ENCODE measurements around the gene CYP20A1. TPM values are rescaled to one million over a fixed set of nuclear protein-coding genes. Genes with fewer than 3 reads are reported as not detected.

Gene CYP20A1
- total RNA-seq, 1 donor: 51.4 TPM

DNA sequence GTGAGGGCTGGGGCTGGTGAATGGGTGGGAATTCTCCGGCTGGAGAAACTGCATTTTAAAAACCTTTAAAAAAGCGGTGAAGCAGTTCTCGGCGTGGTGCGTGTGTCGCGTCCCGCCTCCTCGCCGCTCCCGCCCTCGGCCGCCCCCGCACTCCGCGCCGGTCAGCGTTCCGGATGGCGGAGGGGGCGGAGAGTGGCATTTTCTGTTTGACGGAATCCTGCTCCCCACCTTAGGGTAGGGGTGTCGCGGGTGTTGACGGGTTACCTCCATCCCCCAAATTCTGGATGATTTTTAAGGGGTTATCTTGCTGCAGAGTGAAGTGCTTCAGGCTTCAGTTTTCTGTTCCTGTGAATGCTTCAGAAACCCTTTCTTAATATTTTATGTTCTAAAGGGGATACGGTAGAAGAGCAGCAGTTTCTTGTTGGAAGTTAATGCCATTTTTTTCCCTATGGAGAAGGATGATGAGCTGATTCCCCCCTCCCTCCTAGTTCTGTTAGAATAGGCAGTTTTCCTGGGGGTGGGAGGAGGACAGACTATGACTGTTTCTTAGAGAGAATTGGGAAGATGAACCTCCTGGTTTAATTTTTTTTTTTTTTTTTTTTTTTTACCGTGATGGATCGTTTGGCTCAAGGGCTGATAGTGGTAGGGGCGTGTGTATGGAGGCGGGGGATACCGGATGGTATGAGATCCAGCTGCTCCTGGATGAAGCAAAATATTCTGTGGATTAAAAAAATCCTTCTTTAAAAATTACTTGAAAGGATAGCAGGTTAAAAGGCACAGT is 90.1 kb downstream of the CYP20A1 start:
- DNase-seq (ENCODE audit: insufficient read length, low spot score, missing footprints): peak; percentile 87
- Histone ChIP-seq H2AFZ (ENCODE audit: low read length) (peak overlapping the region; percentile 72), H3K4me3 (ENCODE audit: insufficient read depth, low read length) (peak overlapping the region; percentile 94), H3K27me3 (ENCODE audit: insufficient read depth, low read length) (no peaks in the 10 kb centered on the region), H3K4me1 (ENCODE audit: insufficient read depth, low read length) (peaks cover 15% of the 10 kb centered on the region), H3K36me3 (ENCODE audit: insufficient read depth, low read length) (peaks cover under 1% of the 10 kb centered on the region), H3K4me2 (ENCODE audit: insufficient read depth, low read length) (peak overlapping the region; percentile 82), H4K20me1 (ENCODE audit: insufficient read depth, low read length) (peaks cover 21% of the 10 kb centered on the region), H3K79me2 (ENCODE audit: insufficient read depth, low read length) (peaks cover 63% of the 10 kb centered on the region), H3K27ac (ENCODE audit: low read depth, low read length) (peak overlapping the region; percentile 83), H3K9me3 (ENCODE audit: low read depth, low read length) (no peaks in the 10 kb centered on the region)
- TF ChIP-seq, protein P1, sequence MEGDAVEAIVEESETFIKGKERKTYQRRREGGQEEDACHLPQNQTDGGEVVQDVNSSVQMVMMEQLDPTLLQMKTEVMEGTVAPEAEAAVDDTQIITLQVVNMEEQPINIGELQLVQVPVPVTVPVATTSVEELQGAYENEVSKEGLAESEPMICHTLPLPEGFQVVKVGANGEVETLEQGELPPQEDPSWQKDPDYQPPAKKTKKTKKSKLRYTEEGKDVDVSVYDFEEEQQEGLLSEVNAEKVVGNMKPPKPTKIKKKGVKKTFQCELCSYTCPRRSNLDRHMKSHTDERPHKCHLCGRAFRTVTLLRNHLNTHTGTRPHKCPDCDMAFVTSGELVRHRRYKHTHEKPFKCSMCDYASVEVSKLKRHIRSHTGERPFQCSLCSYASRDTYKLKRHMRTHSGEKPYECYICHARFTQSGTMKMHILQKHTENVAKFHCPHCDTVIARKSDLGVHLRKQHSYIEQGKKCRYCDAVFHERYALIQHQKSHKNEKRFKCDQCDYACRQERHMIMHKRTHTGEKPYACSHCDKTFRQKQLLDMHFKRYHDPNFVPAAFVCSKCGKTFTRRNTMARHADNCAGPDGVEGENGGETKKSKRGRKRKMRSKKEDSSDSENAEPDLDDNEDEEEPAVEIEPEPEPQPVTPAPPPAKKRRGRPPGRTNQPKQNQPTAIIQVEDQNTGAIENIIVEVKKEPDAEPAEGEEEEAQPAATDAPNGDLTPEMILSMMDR (IDR thresholded peaks at IDR 0.05; ENCODE audit: extremely low read depth, low read depth, low read length): no peak

DNA sequence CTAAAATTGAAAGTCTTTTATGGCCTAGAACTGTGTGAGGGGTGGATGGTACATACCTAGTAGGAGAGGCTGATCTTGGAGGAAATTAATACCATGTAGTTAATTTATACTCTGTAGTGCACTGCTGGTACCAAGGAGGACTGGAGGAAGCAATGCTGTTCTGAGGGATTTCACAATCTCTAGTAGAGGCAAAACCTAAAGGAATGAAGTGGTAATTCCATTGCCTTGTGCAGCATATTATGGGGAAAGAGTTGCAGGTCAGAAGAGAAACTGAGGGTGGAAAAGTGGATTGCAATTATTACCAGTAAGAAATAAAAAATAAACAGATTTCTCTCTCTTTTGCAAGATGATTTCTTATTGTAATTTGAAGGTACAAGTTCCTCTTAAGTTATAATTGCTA is 91.6 kb downstream of the CYP20A1 start:
- H2AFZ ChIP-seq (ENCODE audit: low read length): no peak overlapping the region
- TF ChIP-seq, protein P1 (IDR thresholded peaks at IDR 0.05; ENCODE audit: extremely low read depth, low read depth, low read length): no peak

DNA sequence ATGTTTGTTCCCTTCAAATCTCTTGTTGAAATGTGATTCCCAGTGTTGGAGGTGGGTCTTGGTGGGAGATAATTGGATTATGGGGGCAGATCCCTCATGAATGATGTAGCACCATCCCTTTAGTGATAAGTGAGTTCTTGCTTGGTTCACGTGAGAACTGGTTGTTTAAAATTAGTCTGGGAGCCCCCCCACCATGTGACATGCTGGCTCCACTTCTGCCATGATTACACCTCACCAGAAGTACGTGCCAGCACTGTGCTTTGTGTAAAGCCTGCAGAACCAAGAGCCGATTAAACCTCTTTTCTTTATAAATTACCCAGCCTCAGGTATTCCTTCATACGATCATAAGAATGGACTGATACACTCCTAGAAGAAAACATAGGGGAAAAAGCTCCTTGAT is 99.5 kb downstream of the CYP20A1 start:
- Histone ChIP-seq H3K4me2 (ENCODE audit: insufficient read depth, low read length) (no peak overlapping the region), H2AFZ (ENCODE audit: low read length) (no peak overlapping the region), H3K27ac (ENCODE audit: low read depth, low read length) (no peak overlapping the region), H4K20me1 (ENCODE audit: insufficient read depth, low read length) (peaks cover 11% of the 10 kb centered on the region), H3K9me3 (ENCODE audit: low read depth, low read length) (no peaks in the 10 kb centered on the region), H3K79me2 (ENCODE audit: insufficient read depth, low read length) (peaks cover 94% of the 10 kb centered on the region), H3K27me3 (ENCODE audit: insufficient read depth, low read length) (no peaks in the 10 kb centered on the region), H3K36me3 (ENCODE audit: insufficient read depth, low read length) (peaks cover 5% of the 10 kb centered on the region), H3K4me3 (ENCODE audit: insufficient read depth, low read length) (no peak overlapping the region), H3K4me1 (ENCODE audit: insufficient read depth, low read length) (peaks cover 16% of the 10 kb centered on the region)
- TF ChIP-seq, protein P1 (IDR thresholded peaks at IDR 0.05; ENCODE audit: extremely low read depth, low read depth, low read length): no peak
- DNase-seq (ENCODE audit: insufficient read length, low spot score, missing footprints): no peak

More for the DNA sequence above, 91.6 kb downstream of the CYP20A1 start:
- Histone ChIP-seq H3K79me2 (ENCODE audit: insufficient read depth, low read length) (peaks cover 77% of the 10 kb centered on the region), H4K20me1 (ENCODE audit: insufficient read depth, low read length) (peaks cover 24% of the 10 kb centered on the region), H3K4me3 (ENCODE audit: insufficient read depth, low read length) (peak overlapping the region; percentile 94), H3K36me3 (ENCODE audit: insufficient read depth, low read length) (peaks cover 5% of the 10 kb centered on the region), H3K4me2 (ENCODE audit: insufficient read depth, low read length) (peak overlapping the region; percentile 82), H3K4me1 (ENCODE audit: insufficient read depth, low read length) (peaks cover 15% of the 10 kb centered on the region), H3K27me3 (ENCODE audit: insufficient read depth, low read length) (no peaks in the 10 kb centered on the region), H3K27ac (ENCODE audit: low read depth, low read length) (no peak overlapping the region), H3K9me3 (ENCODE audit: low read depth, low read length) (no peaks in the 10 kb centered on the region)
- DNase-seq (ENCODE audit: insufficient read length, low spot score, missing footprints): peak; percentile 73

DNA sequence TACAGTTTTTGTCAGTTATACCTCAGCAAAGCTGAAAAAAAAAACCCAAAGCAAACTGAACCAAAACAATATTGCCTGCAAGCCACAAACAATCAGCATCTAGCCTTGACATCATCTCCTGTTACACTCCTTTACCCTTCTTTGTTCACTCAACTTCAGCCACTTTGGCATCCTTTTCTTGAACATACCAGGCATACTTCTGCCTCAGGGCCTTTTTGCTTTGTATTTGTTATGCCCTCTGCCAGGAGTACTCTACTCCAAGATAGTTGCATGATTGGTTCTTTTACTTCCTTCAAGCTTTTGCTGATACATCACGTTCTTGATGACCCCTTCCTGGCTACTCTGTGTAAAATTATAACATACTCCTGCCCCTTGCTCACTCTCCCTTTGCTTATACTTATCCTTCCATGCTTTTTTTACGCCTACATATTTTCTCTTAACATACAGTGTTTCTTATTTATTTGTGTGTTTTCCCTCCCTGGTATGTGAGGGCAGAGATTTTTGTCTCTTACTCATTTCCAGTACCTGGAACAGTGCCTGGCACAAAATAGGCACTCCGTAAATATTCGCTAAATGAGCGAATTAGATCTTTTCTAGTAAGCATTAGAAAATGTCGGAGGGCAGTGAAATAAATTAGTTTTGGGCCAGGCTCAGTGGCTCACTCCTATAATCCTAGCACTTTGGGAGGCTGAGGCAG is 102.1 kb downstream of the CYP20A1 start:
- H3K4me3 ChIP-seq (ENCODE audit: insufficient read depth, low read length): no peak overlapping the region
- peaks cover 7% of the 10 kb centered on the region for H3K36me3 ChIP-seq (ENCODE audit: insufficient read depth, low read length)
- H2AFZ ChIP-seq (ENCODE audit: low read length): no peak overlapping the region
- TF ChIP-seq, protein P1 (IDR thresholded peaks at IDR 0.05; ENCODE audit: extremely low read depth, low read depth, low read length): no peak
- H3K79me2 ChIP-seq (ENCODE audit: insufficient read depth, low read length): peaks cover 94% of the 10 kb centered on the region
- H3K4me2 ChIP-seq (ENCODE audit: insufficient read depth, low read length): peak overlapping the region; percentile 32
- H3K27me3 ChIP-seq (ENCODE audit: insufficient read depth, low read length): no peaks in the 10 kb centered on the region
- no peaks in the 10 kb centered on the region for H3K9me3 ChIP-seq (ENCODE audit: low read depth, low read length)
- H4K20me1 ChIP-seq (ENCODE audit: insufficient read depth, low read length): peaks cover 12% of the 10 kb centered on the region
- peak overlapping the region; percentile 40 for H3K27ac ChIP-seq (ENCODE audit: low read depth, low read length)
- DNase-seq (ENCODE audit: insufficient read length, low spot score, missing footprints): peak; percentile 76
- peaks cover 16% of the 10 kb centered on the region for H3K4me1 ChIP-seq (ENCODE audit: insufficient read depth, low read length)

All from osteoblast (primary cell).